Subcutaneous abdominal adipose tissue (tissue), 5 donors: ENCODE results near the gene LRP5.

Experiments
- H3K27ac ChIP-seq: one replicate; pipeline ENCODE4 v1.7.0; 2013; ENCODE audit warnings: low read depth, mild to moderate bottlenecking, inconsistent platforms, low read length, moderate library complexity
- H3K27me3 ChIP-seq, 5 donors: one replicate each; pipeline ENCODE4 v1.7.0; 2013; ENCODE audit warnings: low read length in 5 of 5, inconsistent platforms in 1 of 5; ENCODE audit not compliant: control insufficient read depth in 5 of 5, insufficient read depth in 4 of 5
- H3K36me3 ChIP-seq, 5 donors: one replicate each; pipeline ENCODE4 v1.7.0; 2013; ENCODE audit warnings: low read length in 5 of 5; ENCODE audit not compliant: control insufficient read depth in 5 of 5, insufficient read depth in 5 of 5
- H3K4me1 ChIP-seq, 5 donors: one replicate each; pipeline ENCODE4 v1.7.0; 2013; ENCODE audit warnings: low read length in 5 of 5, mild to moderate bottlenecking in 3 of 5, moderate library complexity in 1 of 5; ENCODE audit not compliant: control insufficient read depth in 5 of 5, insufficient read depth in 5 of 5
- H3K4me3 ChIP-seq, 5 donors: one replicate each; pipeline ENCODE4 v1.7.0; 2013; ENCODE audit warnings: low read length in 5 of 5, low read depth in 1 of 5
- H3K9ac ChIP-seq, 5 donors: one replicate each; pipeline ENCODE4 v1.7.0; 2013; ENCODE audit warnings: low read length in 5 of 5, mild to moderate bottlenecking in 4 of 5, moderate library complexity in 3 of 5
- H3K9me3 ChIP-seq, 5 donors: one replicate each; pipeline ENCODE4 v1.7.0; 2013; ENCODE audit warnings: low read length in 5 of 5; ENCODE audit not compliant: control insufficient read depth in 5 of 5
- donor health status: healthy.
- donor health status: healthy.
- donor health status: healthy.
- donor health status: healthy.
- donor health status: healthy.

Gene LRP5

DNA sequence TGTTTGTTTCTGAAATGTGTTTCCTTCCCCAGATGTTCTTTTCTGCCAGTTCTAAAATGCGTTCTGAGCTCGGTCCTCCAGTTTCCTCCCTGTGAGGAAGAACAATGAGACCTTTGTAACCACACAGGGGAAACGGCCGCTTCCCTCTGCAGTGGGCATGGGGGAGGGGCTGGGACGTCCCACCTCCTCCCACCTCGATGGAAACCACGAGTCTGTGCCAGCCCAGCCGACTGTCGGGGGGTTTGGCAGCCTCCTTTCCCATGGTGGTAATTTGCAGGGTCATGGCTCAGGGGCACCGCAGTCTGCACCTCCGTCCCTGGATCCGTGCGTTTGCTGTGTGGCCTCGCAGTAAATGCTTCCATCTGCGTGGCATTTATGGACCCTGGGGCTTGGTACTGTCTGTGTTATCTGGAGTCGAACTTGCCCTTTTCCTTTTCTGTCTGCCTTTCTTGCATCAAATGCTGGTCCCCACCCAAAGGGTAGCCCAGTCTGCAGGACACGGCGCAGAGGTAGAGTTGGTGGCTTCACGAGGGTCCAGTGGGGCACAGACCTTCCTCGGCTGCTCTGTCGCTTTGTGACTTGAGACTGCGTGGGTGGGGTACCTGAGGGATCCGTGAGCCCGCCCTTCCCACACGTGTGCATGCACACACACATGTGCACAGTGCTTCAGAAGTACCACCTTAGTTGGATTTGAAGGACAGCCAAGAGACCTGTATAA is 16.1 kb downstream of the LRP5 start:
- Histone ChIP-seq H3K27ac (no peak overlapping the region), H3K36me3 (no peaks in the 10 kb centered on the region), H3K4me3 (peak overlapping the region in 1 of 5 donors; percentile 26), H3K27me3 (no peaks in the 10 kb centered on the region), H3K9ac (no peak overlapping the region), H3K4me1 (peaks cover 17 to 97% (median 95%) of the 10 kb centered on the region in 5 donors), H3K9me3 (no peaks in the 10 kb centered on the region)

GRCh38 chr11:68329536-68329935 is 17.1 kb downstream of the LRP5 start:
- H3K27ac ChIP-seq, result no peak overlapping the region
- H3K4me1 ChIP-seq, result peaks cover 17 to 88% (median 85%) of the 10 kb centered on the region in 5 donors
- no peaks in the 10 kb centered on the region for H3K9me3 ChIP-seq
- no peak overlapping the region for H3K4me3 ChIP-seq
- H3K36me3 ChIP-seq, result peaks cover 0 to 3% (median 0%) of the 10 kb centered on the region in 5 donors
- H3K9ac ChIP-seq, result no peak overlapping the region
- H3K27me3 ChIP-seq, result no peaks in the 10 kb centered on the region

- no peaks in the 10 kb centered on the region for H3K9me3 ChIP-seq
- H3K27me3 ChIP-seq, result no peaks in the 10 kb centered on the region
- H3K9ac ChIP-seq, result no peak overlapping the region
- H3K36me3 ChIP-seq, result peaks cover 0 to 3% (median 0%) of the 10 kb centered on the region in 5 donors
- no peak overlapping the region for H3K4me3 ChIP-seq
- H3K27ac ChIP-seq, result no peak overlapping the region
- H3K4me1 ChIP-seq, result peaks cover 17 to 82% (median 81%) of the 10 kb centered on the region in 5 donors
These were observed 17.7 kb downstream of the LRP5 start for GRCh38 chr11:68329978-68330699.

GRCh38 chr11:68330700-68331337 is 18.4 kb downstream of the LRP5 start:
- Histone ChIP-seq H3K27ac (peak overlapping the region; percentile 45), H3K9ac (peak overlapping the region in 2 of 5 donors; percentile 20 to 21), H3K4me3 (no peak overlapping the region), H3K36me3 (peaks cover 0 to 3% (median 0%) of the 10 kb centered on the region in 5 donors), H3K9me3 (no peaks in the 10 kb centered on the region), H3K27me3 (no peaks in the 10 kb centered on the region), H3K4me1 (peaks cover 20 to 81% (median 80%) of the 10 kb centered on the region in 5 donors)

GRCh38 chr11:68331338-68331947 is 19.1 kb downstream of the LRP5 start:
- Histone ChIP-seq H3K4me1 (peaks cover 21 to 78% (median 76%) of the 10 kb centered on the region in 5 donors), H3K27me3 (no peaks in the 10 kb centered on the region), H3K27ac (peak overlapping the region; percentile 45), H3K9ac (peak overlapping the region in 2 of 5 donors; percentile 20 to 21), H3K9me3 (no peaks in the 10 kb centered on the region), H3K36me3 (peaks cover 0 to 3% (median 0%) of the 10 kb centered on the region in 5 donors), H3K4me3 (peak overlapping the region in 1 of 5 donors; percentile 13)

DNA sequence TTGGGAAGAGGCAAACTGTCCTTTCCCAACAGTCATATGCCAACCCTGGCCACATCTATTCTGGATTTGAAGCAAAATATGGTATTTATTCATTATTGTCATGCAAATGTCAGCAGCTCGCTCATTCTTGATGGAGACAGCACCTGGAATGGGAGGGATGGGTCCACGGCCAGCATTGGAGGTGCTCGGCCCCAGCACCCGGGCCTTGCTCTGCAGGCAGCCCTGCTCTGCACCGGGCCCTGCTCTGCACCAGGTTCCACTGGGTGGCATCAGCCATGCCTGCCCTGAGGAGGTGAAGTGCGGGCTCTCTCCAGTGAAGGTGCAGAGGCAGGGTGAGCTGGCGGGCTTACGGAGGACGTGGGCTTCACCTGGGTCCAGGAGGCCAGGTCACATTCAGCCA is 19.8 kb downstream of the LRP5 start:
- H3K4me1 ChIP-seq, result peaks cover 24 to 76% (median 74%) of the 10 kb centered on the region in 5 donors
- H3K9ac ChIP-seq, result no peak overlapping the region
- peaks cover 0 to 3% (median 0%) of the 10 kb centered on the region in 5 donors for H3K36me3 ChIP-seq
- no peaks in the 10 kb centered on the region for H3K27me3 ChIP-seq
- H3K27ac ChIP-seq, result no peak overlapping the region
- no peaks in the 10 kb centered on the region for H3K9me3 ChIP-seq
- H3K4me3 ChIP-seq, result no peak overlapping the region

DNA sequence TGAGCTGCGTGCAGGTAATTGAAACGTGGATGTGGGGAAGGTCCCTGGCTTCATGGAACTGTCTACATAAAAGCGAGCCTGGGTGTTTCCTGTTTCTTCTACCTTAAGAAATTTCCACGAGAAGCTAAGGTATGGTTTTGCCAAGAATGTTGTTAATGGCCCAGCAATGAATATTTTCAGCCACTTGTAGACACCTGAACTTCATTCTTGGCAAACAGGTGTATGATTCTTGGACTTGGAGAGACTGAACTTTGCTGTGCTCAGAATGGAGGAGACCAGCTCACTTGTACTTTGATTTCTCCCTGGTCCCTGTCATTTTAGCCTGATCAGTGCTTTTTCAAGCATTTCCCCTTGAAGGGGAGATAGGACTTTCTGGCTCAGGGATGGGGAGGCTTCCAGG is 20.8 kb downstream of the LRP5 start:
- H3K4me1 ChIP-seq, result peaks cover 26 to 76% (median 73%) of the 10 kb centered on the region in 5 donors
- no peak overlapping the region for H3K27ac ChIP-seq
- H3K9me3 ChIP-seq, result no peaks in the 10 kb centered on the region
- H3K4me3 ChIP-seq, result no peak overlapping the region
- H3K36me3 ChIP-seq, result peaks cover 0 to 3% (median 0%) of the 10 kb centered on the region in 5 donors
- no peak overlapping the region for H3K9ac ChIP-seq
- no peaks in the 10 kb centered on the region for H3K27me3 ChIP-seq

GRCh38 chr11:68334923-68335322 is 22.5 kb downstream of the LRP5 start:
- no peak overlapping the region for H3K27ac ChIP-seq

GRCh38 chr11:68335683-68336082 is 23.3 kb downstream of the LRP5 start:
- H3K4me3 ChIP-seq, result no peak overlapping the region
- no peaks in the 10 kb centered on the region for H3K9me3 ChIP-seq
- H3K4me1 ChIP-seq, result peaks cover 26 to 76% (median 67%) of the 10 kb centered on the region in 5 donors
- peak overlapping the region in 1 of 5 donors; percentile 13 for H3K9ac ChIP-seq
- peaks cover 0 to 3% (median 0%) of the 10 kb centered on the region in 5 donors for H3K36me3 ChIP-seq
- no peaks in the 10 kb centered on the region for H3K27me3 ChIP-seq
- no peak overlapping the region for H3K27ac ChIP-seq

More at GRCh38 chr11:68334923-68335322, 22.5 kb downstream of the LRP5 start:
- H3K9me3 ChIP-seq, result no peaks in the 10 kb centered on the region
- no peaks in the 10 kb centered on the region for H3K27me3 ChIP-seq
- H3K4me3 ChIP-seq, result no peak overlapping the region
- no peak overlapping the region for H3K9ac ChIP-seq
- peaks cover 0 to 3% (median 0%) of the 10 kb centered on the region in 5 donors for H3K36me3 ChIP-seq
- peaks cover 26 to 76% (median 67%) of the 10 kb centered on the region in 5 donors for H3K4me1 ChIP-seq
